Endometrial microvascular endothelial cells (primary cell): ENCODE measurements around the gene FAM3B. TPM values are rescaled to one million over a fixed set of nuclear protein-coding genes. Genes with fewer than 3 reads are reported as not detected.

ENCODE experiments used
- total RNA-seq: library from RNA; depleted of rRNA; stranded (reverse); fragments of >200 nt; gene quantifications from one replicate; pipeline ENCODE4 v1.2.3, GENCODE V29; 2015; ENCODE audit errors: inconsistent ontology term

FAM3B gene
- total RNA-seq, 1 donor from 2014 or later: not detected

Other genes starting within 250 kb of the FAM3B start
- 120 TPM for gene BACE2, start 148.6 kb upstream of the FAM3B start, total RNA-seq
- 5.2 TPM for gene MX2, start 45.2 kb downstream of the FAM3B start, total RNA-seq
- gene MX1, start 109.4 kb downstream of the FAM3B start, total RNA-seq: 115 TPM
- gene TMPRSS2, start 191.4 kb downstream of the FAM3B start, total RNA-seq: 0.09 TPM